Naive thymus-derived CD8-positive, alpha-beta T cell (primary cell): ENCODE data around the gene LDLRAD4. TPM values are rescaled to one million over a fixed set of nuclear protein-coding genes. Genes with fewer than 3 reads are reported as not detected.

Experiments
- ATAC-seq, 2 donors: fragments of 150-1000 bp; cut with Tn5 transposase in 1 of 2; sonication (Bioruptor Pico), chemical (Tn5 transposase) in 1 of 2; 1 replicate in 1 of 2; 2 replicates in 1 of 2; pipeline ENCODE4 v1.10.0; 2021; ENCODE audit warnings: mild to moderate bottlenecking in 2 of 2, moderate library complexity in 2 of 2
- POLR2A ChIA-PET: fragments of 350-600 bp; sonication (Branson Sonifier 250); formaldehyde crosslinking; loops from one replicate; lab custom pipeline; 2021; ENCODE audit warnings: antibody characterized with exemption; lab: Charles Lee
- DNase-seq, 10 donors: peaks; one replicate each; pipeline versions ENCODE4 v3.0.0 to v3.0.0-alpha.2; 2020 to 2022
- H3K27ac Mint-ChIP-seq, 10 donors: one replicate each; pipeline ENCODE4 v1.8.0; 2020 to 2022; ENCODE audit warnings: mild to moderate bottlenecking in 10 of 10, mixed read lengths in 10 of 10, moderate library complexity in 4 of 10, inconsistent platforms in 1 of 10
- H3K27me3 Mint-ChIP-seq, 5 donors: one replicate each; pipeline ENCODE4 v1.8.0; 2021 to 2022; ENCODE audit warnings: mixed read lengths in 5 of 5
- H3K36me3 Mint-ChIP-seq, 3 donors: one replicate each; pipeline ENCODE4 v1.8.0; 2020 to 2022; ENCODE audit warnings: mixed read lengths in 3 of 3, mild to moderate bottlenecking in 2 of 3, inconsistent platforms in 1 of 3
- H3K4me1 Mint-ChIP-seq, 4 donors: one replicate each; pipeline ENCODE4 v1.8.0; 2021 to 2022; ENCODE audit warnings: mixed read lengths in 4 of 4
- H3K4me3 Mint-ChIP-seq, 10 donors: one replicate each; pipeline ENCODE4 v1.8.0; 2020 to 2022; ENCODE audit warnings: mild to moderate bottlenecking in 10 of 10, mixed read lengths in 10 of 10, moderate library complexity in 6 of 10, inconsistent platforms in 1 of 10
- H3K9me3 Mint-ChIP-seq, 9 donors: one replicate each; pipeline ENCODE4 v1.8.0; 2020 to 2022; ENCODE audit warnings: mixed read lengths in 9 of 9, mild to moderate bottlenecking in 3 of 9, inconsistent platforms in 1 of 9, moderate library complexity in 1 of 9
- polyA plus RNA-seq, 3 donors: library from polyadenylated mRNA; unstranded; fragments of 300-500 nt; fragmentation: Illumina TruSeq; gene quantifications; one replicate each; pipeline ENCODE4 v1.2.3, GENCODE V29; 2021
- total RNA-seq, 8 experiments: library from RNA in 2 of 8; stranded (reverse) in 2 of 8; gene quantifications; one replicate each; pipeline ENCODE4 v1.2.3 and lab custom pipeline; 2021 to 2026

Gene LDLRAD4
- total and polyA plus RNA-seq, 5 experiments from 2014 or later = 11.4 to 56.8 (median 17.6) TPM

DNA sequence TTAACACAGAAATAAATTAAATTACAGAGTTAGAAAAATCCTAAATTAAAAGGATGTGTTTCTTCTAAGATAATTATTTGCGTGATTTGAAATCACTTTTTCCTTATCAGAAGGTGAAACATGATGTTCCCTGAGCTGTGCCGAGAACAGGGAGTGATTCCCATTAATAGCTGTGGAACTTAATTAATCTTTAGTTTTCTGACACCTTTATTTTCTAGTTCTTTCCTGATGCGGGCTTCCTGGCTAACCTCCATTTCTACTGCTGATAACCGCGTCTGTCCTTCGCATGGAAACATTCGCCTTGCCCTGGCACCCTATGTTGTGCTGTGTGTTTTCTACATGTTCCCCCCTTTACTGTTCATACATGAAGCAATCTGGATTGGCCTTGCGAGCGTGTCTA, 334.9 kb downstream of the LDLRAD4 start:
- H3K9me3 Mint-ChIP-seq = no peaks in the 10 kb centered on the region

DNA sequence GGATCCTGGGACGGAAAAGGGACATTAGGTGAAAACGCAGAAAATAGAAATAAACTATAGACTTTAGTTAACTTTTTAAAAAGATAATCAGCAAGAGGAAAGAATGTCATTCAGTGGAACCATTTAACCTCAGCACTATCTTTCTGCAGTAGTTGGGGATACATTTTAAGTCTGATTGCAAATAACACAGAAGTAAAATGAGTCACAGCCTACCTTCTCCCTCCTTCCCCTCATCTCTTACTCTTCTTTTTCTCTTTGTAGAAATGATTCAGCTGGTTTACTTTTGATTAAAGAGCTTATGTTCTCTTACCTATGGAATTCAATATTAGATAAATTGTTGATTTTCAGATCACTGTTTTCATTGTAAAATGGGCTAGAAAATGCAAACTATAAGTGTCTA, 336.6 kb downstream of the LDLRAD4 start:
- H3K9me3 Mint-ChIP-seq = no peaks in the 10 kb centered on the region
- POLR2A ChIA-PET = interaction anchor here (1.7 kb wide), 1 partner anchor 57 kb away, joined by 5 read pairs; no protein-coding TSS in a partner anchor
- H3K36me3 Mint-ChIP-seq = no peaks in the 10 kb centered on the region
- peaks cover 13 to 30% (median 16%) of the 10 kb centered on the region in 4 donors for H3K4me1 Mint-ChIP-seq
- no peaks in the 10 kb centered on the region for H3K27me3 Mint-ChIP-seq
- no peak overlapping the region for H3K4me3 Mint-ChIP-seq
- ATAC-seq (no peak), DNase-seq (no peak)
- peak overlapping the region in 4 of 10 donors; percentile 2 to 75 (median 37) for H3K27ac Mint-ChIP-seq

More for the DNA sequence above, 334.9 kb downstream of the LDLRAD4 start:
- Mint-ChIP-seq H3K27ac (no peak overlapping the region), H3K36me3 (peaks cover 0 to 3% (median 0%) of the 10 kb centered on the region in 3 donors), H3K4me1 (peaks cover 19 to 45% (median 27%) of the 10 kb centered on the region in 4 donors), H3K27me3 (no peaks in the 10 kb centered on the region), H3K4me3 (no peak overlapping the region)
- POLR2A ChIA-PET = no interaction called here
- no peak for DNase-seq
- ATAC-seq = no peak

DNA sequence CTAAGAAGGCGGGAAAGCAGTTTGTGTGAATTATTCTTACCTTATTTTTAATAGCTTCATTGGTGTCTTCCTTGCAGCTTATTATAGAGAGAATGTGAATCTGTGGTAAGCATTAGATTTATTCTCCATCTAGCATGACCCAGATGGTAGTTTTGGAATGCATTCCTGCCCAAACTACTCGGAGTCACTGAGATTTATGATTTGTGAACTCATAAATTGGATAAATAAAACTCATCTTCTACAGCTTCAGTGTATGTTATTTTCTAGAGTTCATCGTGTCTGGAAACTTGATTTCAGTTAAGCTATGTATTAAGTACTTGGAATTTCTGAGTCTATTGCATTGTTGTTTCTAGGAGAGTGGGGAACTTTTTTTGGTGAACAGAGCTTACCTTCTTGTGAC, 337.3 kb downstream of the LDLRAD4 start:
- Mint-ChIP-seq H3K4me3 (no peak overlapping the region), H3K27me3 (no peaks in the 10 kb centered on the region), H3K36me3 (no peaks in the 10 kb centered on the region), H3K9me3 (no peaks in the 10 kb centered on the region), H3K27ac (peak overlapping the region in 9 of 10 donors; percentile 3 to 73 (median 21)), H3K4me1 (peaks cover 12 to 29% (median 14%) of the 10 kb centered on the region in 4 donors)
- DNase-seq = no peak
- POLR2A ChIA-PET = interaction anchor here (1.7 kb wide), 1 partner anchor 56 kb away, joined by 5 read pairs; no protein-coding TSS in a partner anchor
- ATAC-seq = no peak

DNA sequence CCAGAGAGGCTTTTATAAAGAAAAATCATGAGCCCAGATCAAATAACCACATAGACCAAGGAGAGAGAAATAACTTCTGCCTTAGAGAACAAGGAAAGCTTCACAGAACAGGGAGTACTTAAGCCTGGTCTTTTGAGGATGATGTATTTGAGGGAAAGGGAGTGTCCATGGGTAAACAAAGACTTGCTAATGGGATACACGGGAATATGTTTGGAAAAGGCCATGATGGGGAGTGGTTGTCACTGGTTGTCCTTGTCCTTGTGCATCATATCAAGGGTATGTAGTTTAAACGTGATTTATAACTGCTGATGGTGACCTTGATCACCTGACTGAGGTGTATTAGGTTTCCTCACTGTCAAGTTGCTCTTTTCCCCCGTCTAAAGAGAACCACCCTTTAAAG, 337.9 kb downstream of the LDLRAD4 start:
- Mint-ChIP-seq H3K4me3 (no peak overlapping the region), H3K27ac (peak overlapping the region in 7 of 10 donors; percentile 7 to 73 (median 18)), H3K36me3 (no peaks in the 10 kb centered on the region), H3K27me3 (no peaks in the 10 kb centered on the region), H3K9me3 (no peaks in the 10 kb centered on the region), H3K4me1 (peaks cover 9 to 23% (median 16%) of the 10 kb centered on the region in 4 donors)
- DNase-seq (no peak), ATAC-seq (no peak)
- POLR2A ChIA-PET = interaction anchor here (1.7 kb wide), 1 partner anchor 55 kb away, joined by 5 read pairs; no protein-coding TSS in a partner anchor

DNA sequence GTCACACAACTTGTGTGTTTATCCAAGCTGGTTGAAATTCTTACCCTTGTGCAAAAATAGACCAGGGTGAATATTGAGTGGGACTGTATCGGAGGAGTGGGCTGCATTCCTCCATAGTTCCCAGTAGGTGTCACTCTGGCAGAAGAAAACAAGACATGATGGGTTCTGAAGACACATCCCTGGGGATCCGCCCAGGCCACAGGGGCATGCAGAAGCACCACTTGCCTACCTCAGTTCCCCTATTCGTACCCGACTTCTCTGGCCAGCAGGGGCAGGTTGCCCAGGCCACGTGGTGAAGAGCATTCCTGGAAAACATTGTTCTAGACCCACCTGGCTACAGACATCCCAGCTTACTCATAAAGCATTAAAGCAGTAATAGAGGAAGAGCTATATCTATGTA, 339.6 kb downstream of the LDLRAD4 start:
- H3K9me3 Mint-ChIP-seq = no peaks in the 10 kb centered on the region
- ATAC-seq = peak; percentile 61 to 73
- peak in 3 of 10 donors; percentile 31 to 42 (median 39) for DNase-seq
- H3K27ac Mint-ChIP-seq = peak overlapping the region in 6 of 10 donors; percentile 38 to 87 (median 60)
- no peak overlapping the region for H3K4me3 Mint-ChIP-seq
- no peaks in the 10 kb centered on the region for H3K36me3 Mint-ChIP-seq
- no peaks in the 10 kb centered on the region for H3K27me3 Mint-ChIP-seq
- POLR2A ChIA-PET = interaction anchor here (1.2 kb wide), 1 partner anchor 12 kb away, joined by 5 read pairs; no protein-coding TSS in a partner anchor
- peaks cover 14 to 31% (median 24%) of the 10 kb centered on the region in 4 donors for H3K4me1 Mint-ChIP-seq

DNA sequence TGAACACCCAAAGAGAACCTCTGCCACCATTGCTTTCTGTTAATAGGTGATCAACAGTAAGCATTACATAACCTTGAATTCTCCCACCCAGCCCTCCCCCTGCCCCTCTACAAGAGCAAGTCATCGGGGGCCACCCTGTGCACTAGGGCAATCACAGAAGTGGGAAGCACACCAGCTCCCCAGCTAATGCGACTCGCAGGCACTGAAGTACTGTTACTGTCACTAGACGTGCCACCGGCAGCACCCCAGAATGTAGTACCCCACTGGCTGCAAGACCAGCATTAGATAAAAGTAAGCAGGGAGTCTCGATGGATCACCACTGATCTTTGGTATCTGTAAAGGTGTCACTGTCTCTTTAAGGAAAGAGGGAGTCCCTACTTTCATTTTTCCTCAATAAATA, 340.2 kb downstream of the LDLRAD4 start:
- no peaks in the 10 kb centered on the region for H3K36me3 Mint-ChIP-seq
- POLR2A ChIA-PET = no interaction called here
- no peaks in the 10 kb centered on the region for H3K9me3 Mint-ChIP-seq
- ATAC-seq = no peak
- DNase-seq = no peak
- H3K4me1 Mint-ChIP-seq = peaks cover 18 to 36% (median 28%) of the 10 kb centered on the region in 4 donors
- H3K27me3 Mint-ChIP-seq = no peaks in the 10 kb centered on the region
- H3K4me3 Mint-ChIP-seq = no peak overlapping the region
- no peak overlapping the region for H3K27ac Mint-ChIP-seq

DNA sequence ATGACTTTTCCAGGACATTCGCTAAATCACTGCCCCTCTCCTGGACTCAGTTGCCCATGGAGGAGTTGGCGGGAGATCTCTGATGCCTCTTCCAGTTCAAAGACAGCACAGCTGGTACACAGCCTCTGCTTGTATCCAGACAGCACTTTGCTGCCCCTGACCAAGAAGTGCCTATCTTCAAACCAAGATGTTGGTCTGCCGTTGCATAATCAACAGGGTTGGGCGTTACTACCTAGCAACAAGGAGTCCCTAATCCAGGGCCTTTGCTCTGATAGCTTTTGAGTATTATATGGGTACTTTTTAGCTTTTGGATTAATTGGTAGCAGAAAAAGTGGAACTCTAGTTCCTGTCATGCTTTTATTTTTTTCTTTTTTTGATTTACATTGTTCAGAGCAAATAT, 341.2 kb downstream of the LDLRAD4 start:
- DNase-seq = no peak
- Mint-ChIP-seq H3K27me3 (no peaks in the 10 kb centered on the region), H3K4me1 (peaks cover 20 to 46% (median 35%) of the 10 kb centered on the region in 4 donors), H3K9me3 (no peaks in the 10 kb centered on the region), H3K27ac (peak overlapping the region in 2 of 10 donors; percentile 49 to 61), H3K36me3 (no peaks in the 10 kb centered on the region), H3K4me3 (no peak overlapping the region)
- no peak for ATAC-seq
- POLR2A ChIA-PET = no interaction called here

DNA sequence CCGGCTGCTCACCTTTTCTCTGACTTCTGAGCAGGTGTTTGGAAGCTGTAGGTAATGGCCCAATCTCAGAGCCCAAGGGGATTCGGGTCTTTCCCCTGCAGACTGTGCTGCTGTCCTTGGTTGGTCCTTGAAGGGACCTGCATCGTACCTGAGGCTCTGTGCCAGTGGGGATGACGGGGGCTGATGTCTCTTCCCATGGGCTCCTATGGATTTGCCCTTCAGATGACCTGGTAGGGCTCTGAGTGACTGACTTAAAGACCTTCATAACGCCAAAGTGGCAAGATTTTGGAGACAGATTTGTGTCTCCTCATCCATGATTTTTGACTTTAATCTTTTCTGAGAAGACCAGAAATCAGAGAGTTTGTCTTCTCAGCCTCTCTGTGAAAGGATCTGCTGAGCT, 341.7 kb downstream of the LDLRAD4 start:
- no peak for ATAC-seq
- DNase-seq = no peak
- no peaks in the 10 kb centered on the region for H3K36me3 Mint-ChIP-seq
- H3K27ac Mint-ChIP-seq = peak overlapping the region in 1 of 10 donors; percentile 40
- H3K9me3 Mint-ChIP-seq = no peaks in the 10 kb centered on the region
- H3K4me1 Mint-ChIP-seq = peaks cover 19 to 50% (median 37%) of the 10 kb centered on the region in 4 donors
- H3K27me3 Mint-ChIP-seq = no peaks in the 10 kb centered on the region
- POLR2A ChIA-PET = no interaction called here
- no peak overlapping the region for H3K4me3 Mint-ChIP-seq

DNA sequence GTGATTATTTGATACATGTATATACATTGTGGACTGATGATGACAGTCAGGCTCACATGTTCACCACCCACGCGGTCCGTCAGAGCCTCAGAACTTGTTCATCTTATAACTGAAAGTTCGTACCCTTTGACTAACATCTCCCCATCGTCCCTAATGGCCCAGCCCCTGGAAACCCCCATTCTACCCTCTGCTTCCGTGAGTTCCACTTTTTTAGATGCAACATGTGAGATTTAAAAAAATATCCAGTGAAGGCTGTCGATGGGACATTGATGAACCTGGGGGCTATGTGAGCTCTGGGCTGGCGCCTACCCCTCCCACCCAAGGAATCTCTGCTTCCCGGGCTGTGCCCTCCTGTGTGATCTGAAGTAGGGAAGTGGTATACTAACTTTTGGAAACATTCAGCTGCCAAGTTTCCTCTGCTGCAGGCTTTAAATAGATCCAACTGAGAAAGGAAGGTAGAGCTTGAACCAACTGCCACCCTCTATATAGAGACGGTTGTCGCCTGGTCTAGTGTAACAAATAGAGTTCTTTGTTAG, 344.0 kb downstream of the LDLRAD4 start:
- ATAC-seq = peak; percentile 52 to 75
- peak overlapping the region in 9 of 10 donors; percentile 8 to 75 (median 44) for H3K4me3 Mint-ChIP-seq
- peaks cover 24 to 71% (median 54%) of the 10 kb centered on the region in 4 donors for H3K4me1 Mint-ChIP-seq
- POLR2A ChIA-PET = interaction anchor here (1.0 kb wide), 1 partner anchor 49 kb away, joined by 3 read pairs; no protein-coding TSS in a partner anchor
- no peaks in the 10 kb centered on the region for H3K9me3 Mint-ChIP-seq
- no peaks in the 10 kb centered on the region for H3K27me3 Mint-ChIP-seq
- peak overlapping the region in 9 of 10 donors; percentile 29 to 88 (median 76) for H3K27ac Mint-ChIP-seq
- no peaks in the 10 kb centered on the region for H3K36me3 Mint-ChIP-seq
- DNase-seq = peak in 5 of 10 donors; percentile 25 to 68 (median 31)

DNA sequence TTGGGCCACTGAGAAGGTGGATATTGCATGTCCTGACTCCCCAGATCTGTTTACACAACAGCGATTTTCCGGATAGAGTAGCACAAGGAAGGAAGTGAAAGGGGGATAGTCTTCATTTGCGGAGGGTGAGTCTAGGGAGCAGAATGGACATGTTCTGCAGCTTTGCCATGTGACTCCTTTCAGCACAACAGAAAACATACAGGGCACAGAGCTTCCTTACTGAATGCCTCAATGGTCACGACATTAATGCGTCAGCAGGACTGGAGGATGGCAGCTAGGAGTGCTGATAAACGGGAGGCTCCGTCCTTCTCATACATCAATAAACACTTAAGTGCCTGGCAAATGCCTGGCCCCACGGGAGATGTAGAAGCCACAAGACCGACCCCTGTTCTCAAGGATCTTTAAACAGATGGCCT, 344.8 kb downstream of the LDLRAD4 start:
- peak overlapping the region in 4 of 10 donors; percentile 21 to 65 (median 46) for H3K4me3 Mint-ChIP-seq
- peak overlapping the region in 7 of 10 donors; percentile 4 to 79 (median 71) for H3K27ac Mint-ChIP-seq
- no peak for DNase-seq
- no peaks in the 10 kb centered on the region for H3K27me3 Mint-ChIP-seq
- H3K4me1 Mint-ChIP-seq = peaks cover 22 to 71% (median 55%) of the 10 kb centered on the region in 4 donors
- POLR2A ChIA-PET = interaction anchor here (0.6 kb wide), 1 partner anchor 347 kb away, joined by 3 read pairs; no protein-coding TSS in a partner anchor
- no peaks in the 10 kb centered on the region for H3K9me3 Mint-ChIP-seq
- H3K36me3 Mint-ChIP-seq = no peaks in the 10 kb centered on the region
- no peak for ATAC-seq

DNA sequence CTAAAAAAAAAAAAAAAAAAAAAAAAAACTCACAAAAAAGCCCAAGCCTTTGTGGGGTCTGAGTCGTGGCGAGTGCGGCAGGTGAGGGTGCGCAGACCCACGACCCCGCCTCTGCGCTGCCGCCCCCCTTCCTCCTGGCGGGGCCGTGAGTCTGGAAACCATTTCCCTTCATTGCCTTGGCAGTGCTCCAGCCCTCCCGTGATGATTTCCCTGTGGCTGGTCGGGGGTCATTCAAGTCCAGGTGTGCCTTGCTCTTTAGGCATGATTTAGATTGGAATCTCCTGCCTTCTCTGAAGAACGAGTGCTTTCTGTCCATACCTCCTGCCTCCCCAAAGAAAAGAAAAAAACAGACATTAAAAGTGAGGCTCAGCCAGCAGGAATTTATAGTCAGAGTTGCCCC, 346.0 kb downstream of the LDLRAD4 start:
- POLR2A ChIA-PET = no interaction called here
- Mint-ChIP-seq H3K4me1 (peaks cover 29 to 78% (median 63%) of the 10 kb centered on the region in 4 donors), H3K27me3 (no peaks in the 10 kb centered on the region), H3K36me3 (no peaks in the 10 kb centered on the region), H3K27ac (peak overlapping the region in 9 of 10 donors; percentile 36 to 84 (median 57)), H3K9me3 (no peaks in the 10 kb centered on the region), H3K4me3 (peak overlapping the region; percentile 30 to 80 (median 66))
- peak in 2 of 10 donors; percentile 18 to 22 for DNase-seq
- ATAC-seq = peak in 1 of 2 donors; percentile 23

DNA sequence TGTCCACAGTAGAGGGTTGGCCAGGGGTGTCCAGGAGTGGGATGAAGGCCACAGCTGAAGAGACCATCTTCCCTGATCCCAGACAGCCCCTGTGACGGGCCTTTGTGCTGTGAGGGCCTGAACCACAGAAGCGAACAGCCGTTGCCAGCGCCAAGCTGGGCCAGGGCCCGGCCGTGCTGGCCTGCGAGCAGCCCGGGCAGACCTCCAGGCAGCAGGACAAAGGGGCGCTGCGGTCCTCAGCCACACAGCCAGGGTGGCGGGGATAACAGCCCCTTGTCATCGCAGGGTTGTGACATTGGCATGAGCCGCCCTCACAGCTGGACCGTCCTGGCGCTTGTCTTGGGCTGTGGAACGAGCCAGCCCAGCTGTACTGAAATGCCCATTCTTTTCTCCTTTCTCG, 346.7 kb downstream of the LDLRAD4 start:
- H3K27ac Mint-ChIP-seq = peak overlapping the region in 4 of 10 donors; percentile 1 to 76 (median 38)
- peaks cover 29 to 83% (median 63%) of the 10 kb centered on the region in 4 donors for H3K4me1 Mint-ChIP-seq
- H3K4me3 Mint-ChIP-seq = peak overlapping the region in 4 of 10 donors; percentile 63 to 80 (median 72)
- H3K27me3 Mint-ChIP-seq = no peaks in the 10 kb centered on the region
- POLR2A ChIA-PET = no interaction called here
- no peak for DNase-seq
- no peaks in the 10 kb centered on the region for H3K9me3 Mint-ChIP-seq
- ATAC-seq = no peak
- H3K36me3 Mint-ChIP-seq = no peaks in the 10 kb centered on the region
